ENCODE results near the gene CHEK2. TPM values are rescaled to one million over a fixed set of nuclear protein-coding genes. Genes with fewer than 3 reads are reported as not detected.
"Not testable (repeated sequence)": the region's sequence is repeated elsewhere in the genome, so short reads cannot be mapped to it uniquely, and the experiment has no call there.

The CHEK2 gene
- total RNA-seq, 2 donors from 2014 or later: 2.9 to 3.5 TPM

DNA sequence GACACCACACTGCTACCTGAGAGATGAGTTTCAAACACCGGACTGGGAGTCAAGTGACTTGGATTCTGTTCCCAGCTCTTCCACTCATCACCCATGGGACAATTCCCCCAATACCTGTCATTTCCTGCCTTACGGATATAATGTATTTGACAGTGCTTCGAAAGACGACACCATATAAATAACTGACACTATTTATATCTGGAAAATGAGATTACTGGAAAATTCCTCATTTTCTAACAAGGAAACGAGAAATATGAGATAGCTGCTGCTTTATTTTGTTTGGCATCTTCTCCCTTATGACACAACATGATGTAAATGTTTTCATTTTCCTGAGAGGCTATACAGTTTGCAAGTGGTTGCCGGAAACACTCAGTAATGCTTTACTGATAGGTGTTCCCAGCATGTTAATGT lies 8.9 kb upstream of the CHEK2 start:
- ATAC-seq: peak in 1 of 2 donors; percentile 71
- no peak for DNase-seq
- intact Hi-C loops (cut with DNase I): no loop called here

DNA sequence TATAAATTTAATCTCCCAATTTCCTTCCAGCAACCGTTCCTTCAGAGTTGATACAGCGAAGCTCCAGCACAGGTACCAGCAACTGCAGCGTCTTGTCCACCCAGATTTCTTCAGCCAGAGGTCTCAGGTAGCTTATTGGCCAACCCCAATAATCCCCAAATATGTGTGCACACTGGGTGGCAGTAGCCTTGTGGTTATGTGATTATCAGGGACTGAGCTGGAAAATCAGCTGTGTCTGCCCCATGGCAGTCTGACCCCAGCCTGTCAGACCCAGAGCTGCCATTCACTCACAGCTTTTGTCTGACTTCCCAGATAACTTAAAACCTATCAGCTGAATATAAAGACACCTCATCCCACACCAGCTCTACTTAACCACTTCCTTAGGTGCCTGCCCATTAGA lies 2.2 kb upstream of the CHEK2 start:
- intact Hi-C loops (cut with DNase I): loop anchor here in 1 of 2 donors (5.0 kb wide), 1 partner anchor 58 kb away; the partner anchor contains the start of gene XBP1
- DNase-seq (no peak), ATAC-seq (no peak)

DNA sequence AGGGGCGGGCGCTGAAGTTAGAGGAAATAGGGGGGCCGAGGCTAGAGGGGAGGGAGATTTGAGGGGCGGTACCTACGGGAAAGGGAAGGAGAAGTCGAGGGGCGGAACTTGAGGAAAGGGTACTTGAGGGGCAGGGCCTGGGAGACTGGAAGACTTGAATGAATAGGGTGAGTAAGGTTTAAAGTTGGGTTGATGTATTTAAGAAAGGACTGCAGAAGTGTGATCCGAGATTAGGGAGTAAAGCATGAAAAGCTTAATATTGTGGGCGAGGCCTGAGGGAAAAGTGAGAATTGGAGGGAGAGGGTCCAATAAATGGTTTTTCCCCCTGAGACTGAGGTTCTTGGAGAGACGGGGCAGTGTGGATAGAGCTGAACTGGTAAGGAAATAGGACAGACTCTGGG lies 942 bp upstream of the CHEK2 start:
- intact Hi-C loops (cut with DNase I): loop anchor here in 1 of 2 donors (5.0 kb wide), 1 partner anchor 60 kb away; the partner anchor contains the start of gene XBP1
- DNase-seq: no peak
- ATAC-seq: no peak

DNA sequence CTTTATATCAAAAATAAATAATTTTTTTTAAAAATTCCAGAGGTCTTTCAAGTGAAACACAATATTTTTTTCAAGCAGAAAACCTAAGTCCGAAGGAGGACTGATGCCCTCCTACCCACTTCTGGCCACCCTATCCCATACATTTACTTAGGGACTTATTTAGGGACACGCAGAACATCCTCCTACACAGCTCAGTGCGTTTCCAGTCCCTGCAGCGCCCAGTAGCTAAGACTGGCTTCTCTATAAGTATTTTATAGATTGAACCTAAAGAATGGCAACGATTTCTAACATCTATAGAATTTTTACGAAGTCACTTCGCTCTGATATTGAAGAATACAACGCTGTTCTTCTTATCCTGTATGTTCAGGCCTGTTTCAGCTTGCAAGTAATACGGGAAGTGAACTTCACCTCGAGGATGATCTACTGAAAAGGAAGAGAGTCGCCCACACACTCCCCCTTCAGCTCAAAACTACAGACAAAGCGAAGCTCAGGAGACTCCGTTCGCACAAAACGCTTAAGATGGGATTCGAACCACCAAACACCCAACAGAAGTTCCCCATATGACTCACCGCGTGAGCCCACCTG lies 328 bp downstream of the CHEK2 start:
- DNase-seq: no peak
- no peak for ATAC-seq
- intact Hi-C loops (cut with DNase I): loop anchor here in 1 of 2 donors (5.0 kb wide), 1 partner anchor 61 kb away; the partner anchor contains the start of gene XBP1

DNA sequence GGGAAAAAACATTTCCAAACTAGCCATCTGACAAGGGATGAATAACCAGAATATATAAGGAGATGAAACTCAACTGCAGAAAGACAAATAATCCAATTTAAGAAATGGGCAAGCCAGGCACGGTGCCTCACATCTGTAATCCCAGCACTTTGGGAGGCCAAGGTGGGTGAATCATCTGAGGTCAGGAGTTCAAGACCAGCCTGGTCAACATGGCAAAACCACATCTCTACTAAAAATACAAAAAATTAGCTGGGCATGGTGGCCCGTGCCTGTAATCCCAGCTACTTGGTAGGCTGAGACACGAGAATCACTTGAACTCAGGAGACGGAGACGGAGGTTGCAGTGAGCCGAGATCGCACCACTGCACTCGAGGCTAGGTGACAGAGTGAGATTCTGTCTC lies 2.7 kb downstream of the CHEK2 start:
- DNase-seq; intact Hi-C loops (cut with DNase I); ATAC-seq: not testable (repeated sequence)

DNA sequence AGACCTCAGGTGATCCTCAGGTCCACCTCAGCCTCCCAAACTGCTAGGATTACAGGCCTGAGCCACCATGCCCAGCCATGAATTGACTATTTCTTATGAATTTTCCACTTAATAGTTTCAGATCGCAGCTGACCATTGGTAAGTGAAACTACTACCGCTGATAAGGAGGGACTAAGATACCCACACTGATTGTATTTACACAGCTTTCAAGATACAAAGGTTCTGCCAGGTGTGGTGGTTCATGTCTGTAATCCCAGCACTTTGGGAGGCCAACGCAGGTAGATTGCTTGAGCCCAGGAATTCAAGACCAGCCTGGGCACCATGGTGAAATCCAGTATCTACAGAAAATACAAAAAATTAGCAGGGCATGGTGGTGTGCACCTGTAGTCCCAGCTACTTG lies 3.9 kb downstream of the CHEK2 start:
- intact Hi-C loops (cut with DNase I): no loop called here
- ATAC-seq (no peak), DNase-seq (no peak)

DNA sequence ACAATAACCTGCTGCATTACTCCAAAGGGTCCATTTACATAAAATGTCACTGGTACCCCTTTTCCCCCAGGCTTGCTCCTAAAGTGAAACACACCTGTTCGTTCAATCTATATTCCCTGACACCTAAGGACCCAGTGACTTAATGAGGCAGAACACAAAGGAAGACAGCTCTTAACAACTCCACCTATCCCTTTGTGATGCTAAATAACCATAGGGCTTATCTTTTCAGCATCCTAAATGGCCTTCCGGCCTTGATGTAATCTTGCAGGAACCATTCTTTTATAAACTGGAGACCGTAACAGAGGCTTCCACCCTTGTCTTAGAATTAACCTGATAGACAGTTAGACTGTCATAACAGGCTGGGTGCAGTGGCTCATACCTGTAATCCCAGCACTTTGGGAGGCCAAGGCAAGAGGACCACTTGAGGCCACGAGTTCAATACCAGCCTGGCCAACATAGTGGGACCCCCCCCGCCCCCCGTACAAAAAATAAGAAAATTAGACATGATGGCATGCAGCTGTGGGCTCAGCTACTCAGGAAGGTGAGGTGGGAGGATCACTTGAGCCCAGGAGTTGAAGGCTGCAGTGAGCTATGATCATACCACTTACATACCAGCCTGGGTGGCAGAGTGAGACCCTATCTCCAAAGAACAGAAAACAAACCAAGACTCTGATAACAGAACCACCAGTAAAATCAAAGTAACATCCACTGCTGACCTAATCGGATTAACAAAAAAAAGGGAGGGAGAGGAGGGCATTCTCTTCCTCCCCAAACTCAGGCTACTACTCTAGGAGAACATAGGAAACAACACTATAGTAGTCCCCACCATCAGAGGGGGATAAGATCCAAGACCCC lies 5.1 kb downstream of the CHEK2 start:
- ATAC-seq: no peak
- intact Hi-C loops (cut with DNase I): no loop called here
- no peak for DNase-seq

DNA sequence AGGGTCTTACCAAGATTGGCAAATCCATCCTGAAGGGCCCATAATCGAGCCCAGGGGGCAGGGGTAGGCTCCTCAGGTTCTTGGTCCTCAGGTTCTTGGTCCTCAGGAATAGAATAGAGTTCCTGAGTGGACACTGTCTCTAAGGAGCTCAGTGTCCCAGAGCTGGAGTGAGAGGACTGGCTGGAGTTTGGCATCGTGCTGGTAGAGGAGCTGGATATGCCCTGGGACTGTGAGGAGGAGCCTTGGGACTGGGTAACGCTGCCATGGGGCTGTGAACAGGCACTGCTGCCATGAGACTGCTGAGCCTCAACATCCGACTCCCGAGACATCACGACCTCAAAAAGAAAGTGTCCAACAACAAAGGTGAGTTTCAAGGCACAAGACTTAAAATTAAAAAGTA lies 7.2 kb downstream of the CHEK2 start:
- ATAC-seq: no peak
- no peak for DNase-seq
- intact Hi-C loops (cut with DNase I): no loop called here

DNA sequence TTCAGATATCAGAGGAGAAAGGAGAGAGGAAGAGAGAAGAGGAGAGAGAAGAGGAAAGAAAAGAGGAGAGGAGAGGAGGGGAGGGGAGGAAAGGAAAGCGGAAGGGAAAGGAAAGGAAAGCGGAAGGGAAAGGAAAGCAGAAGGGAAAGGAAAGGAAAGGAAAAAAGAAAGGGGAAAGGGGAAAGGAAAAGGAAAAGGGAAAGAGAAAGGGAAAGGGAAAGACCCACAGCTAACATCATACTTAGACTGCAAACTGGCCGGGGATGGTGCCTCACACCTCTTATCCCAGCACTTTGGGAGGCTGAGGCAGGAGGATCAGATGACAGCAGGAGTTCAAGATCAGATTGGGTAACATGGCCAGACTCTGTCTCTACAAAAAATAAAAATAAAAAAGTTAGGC lies 11.4 kb downstream of the CHEK2 start:
- DNase-seq (no peak), ATAC-seq (no peak)
- intact Hi-C loops (cut with DNase I): no loop called here

DNA sequence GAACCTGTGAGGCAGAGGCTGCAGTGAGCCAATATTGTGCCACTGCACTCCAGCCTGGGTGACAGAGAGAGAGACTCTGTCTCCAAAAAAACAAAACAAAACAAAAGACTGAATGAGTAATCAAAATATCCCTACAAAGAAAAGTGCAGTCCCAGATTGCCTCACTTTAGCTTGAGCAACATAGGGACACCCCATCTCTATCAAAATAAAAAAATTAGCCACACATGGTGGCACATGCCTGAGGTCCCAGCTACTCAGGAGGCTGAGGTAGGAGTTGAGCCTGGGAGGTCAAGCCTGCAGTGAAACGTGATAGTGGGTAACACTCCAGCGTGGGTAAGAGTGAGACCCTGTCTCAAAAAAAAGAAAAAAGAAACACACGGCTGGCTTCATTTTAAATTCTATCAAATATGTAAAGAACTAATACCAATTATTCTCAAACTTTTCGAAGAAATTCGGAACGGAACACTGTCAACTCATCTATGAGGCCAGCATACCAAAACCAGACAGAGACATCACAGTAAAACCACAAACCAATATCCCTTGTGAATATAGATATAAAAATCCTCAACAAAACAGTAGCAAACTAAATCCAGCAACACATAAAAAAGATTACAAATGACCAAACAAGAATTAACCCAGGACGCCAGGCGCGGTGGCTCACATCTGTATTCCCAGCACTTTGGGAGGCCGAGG lies 12.9 kb downstream of the CHEK2 start:
- no peak for ATAC-seq
- intact Hi-C loops (cut with DNase I): no loop called here

DNA sequence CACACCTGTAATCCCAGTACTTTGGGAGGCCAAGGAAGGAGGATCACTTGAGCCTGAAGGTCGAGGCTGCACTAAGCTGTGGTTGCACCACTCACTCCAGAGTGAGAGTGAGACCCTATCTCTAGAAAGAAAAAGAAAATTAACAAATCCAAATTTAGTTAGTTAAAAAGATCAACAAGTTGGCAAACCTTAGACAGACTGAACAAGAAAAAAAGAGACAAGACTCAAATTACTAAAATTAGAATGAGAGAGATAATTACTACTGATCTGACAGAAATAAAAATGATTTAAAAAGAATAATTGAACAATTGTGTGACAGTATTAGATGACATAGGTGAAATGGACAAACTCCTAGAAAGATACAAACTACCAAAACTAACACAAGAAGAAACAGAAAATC lies 13.6 kb downstream of the CHEK2 start:
- ATAC-seq: no peak
- no peak for DNase-seq
- intact Hi-C loops (cut with DNase I): no loop called here

More for the DNA sequence above, 12.9 kb downstream of the CHEK2 start:
- DNase-seq: no peak

DNA sequence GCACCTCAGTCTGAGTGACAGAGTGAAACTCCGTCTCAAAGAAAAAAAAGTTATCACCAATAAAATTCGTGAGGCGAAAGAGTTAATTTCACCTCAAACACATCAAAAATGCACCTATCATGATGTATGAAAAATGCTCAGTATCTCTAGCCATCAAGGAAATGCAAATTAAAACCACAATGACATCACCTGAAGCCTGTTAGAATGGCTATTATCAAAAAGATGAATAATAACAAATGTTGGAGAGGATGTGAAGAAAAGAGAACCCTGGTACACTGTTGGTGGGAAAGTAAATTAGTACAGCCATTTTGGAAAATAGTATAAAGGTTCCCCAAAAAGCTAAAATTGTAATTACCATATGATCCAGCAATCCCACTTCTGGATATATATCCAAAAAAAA lies 23.6 kb downstream of the CHEK2 start:
- no peak for DNase-seq
- intact Hi-C loops (cut with DNase I): no loop called here

DNA sequence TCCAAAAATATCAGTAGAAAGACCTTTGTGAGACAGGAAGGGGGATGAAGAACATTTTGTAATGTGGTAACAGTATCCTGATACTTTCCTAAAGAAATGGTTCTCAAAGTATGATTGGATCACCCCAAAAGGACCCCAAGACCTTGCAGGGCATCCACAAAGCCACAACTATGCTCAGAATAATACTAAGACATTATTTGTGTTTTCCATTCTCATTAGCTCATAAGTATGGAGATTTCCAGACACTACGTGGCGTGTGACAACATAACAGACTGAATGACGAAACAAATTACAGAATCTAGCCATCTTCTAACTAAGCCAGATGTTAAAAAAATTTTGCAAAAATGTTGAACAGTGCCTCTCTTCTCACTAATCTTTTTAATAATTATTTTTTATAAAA lies 24.9 kb downstream of the CHEK2 start:
- DNase-seq: no peak
- intact Hi-C loops (cut with DNase I): no loop called here
- ATAC-seq: no peak

More for the DNA sequence above, 23.6 kb downstream of the CHEK2 start:
- no peak for ATAC-seq

DNA sequence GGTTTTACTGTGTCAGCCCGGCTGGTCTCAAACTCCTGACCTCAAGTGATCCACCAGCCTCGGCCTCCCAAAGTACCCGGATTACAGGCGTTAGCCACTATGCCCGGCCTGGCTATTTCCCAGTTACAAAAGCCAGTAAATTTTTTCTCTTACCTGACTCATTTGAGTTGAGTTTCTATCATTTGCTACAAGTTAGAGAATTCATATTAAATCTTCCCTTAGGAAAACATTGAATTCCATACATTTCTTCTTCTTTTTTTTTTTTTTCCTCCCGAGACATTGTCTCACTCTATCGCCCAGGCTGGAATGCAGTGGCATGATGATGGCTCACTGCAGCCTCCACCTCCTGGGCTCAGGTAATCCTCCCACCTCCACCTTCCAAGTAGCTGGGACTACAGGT lies 26.0 kb downstream of the CHEK2 start:
- ATAC-seq (no peak), DNase-seq (no peak)
- intact Hi-C loops (cut with DNase I): no loop called here

DNA sequence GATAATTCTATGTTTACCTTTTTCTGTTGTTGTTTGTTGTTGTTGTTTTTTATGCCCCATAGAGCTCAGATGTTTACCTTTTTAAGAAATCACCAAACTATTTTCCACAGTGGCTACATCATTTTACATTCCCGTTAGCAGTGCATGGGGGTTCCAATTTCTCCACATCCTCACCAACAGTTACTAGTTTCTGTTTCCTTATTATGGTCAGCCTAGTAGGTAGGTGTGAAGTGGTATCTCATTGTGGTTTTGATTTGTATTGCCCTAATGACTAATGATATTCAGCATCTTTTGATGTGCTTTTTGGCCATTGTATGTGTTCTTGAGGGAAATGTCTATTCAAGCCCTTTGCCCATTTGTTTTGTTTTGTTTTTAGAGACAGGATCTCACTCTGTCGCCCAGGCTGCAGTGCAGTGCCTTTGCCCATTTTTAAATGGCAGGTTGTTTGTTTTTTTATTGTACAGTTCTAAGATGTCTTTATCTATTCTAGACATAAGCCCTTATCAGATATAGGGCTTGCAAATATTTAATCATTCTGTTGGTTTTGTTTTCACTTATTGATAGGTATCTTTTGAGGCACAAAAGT lies 27.5 kb downstream of the CHEK2 start:
- ATAC-seq (no peak), DNase-seq (no peak)
- intact Hi-C loops (cut with DNase I): no loop called here

DNA sequence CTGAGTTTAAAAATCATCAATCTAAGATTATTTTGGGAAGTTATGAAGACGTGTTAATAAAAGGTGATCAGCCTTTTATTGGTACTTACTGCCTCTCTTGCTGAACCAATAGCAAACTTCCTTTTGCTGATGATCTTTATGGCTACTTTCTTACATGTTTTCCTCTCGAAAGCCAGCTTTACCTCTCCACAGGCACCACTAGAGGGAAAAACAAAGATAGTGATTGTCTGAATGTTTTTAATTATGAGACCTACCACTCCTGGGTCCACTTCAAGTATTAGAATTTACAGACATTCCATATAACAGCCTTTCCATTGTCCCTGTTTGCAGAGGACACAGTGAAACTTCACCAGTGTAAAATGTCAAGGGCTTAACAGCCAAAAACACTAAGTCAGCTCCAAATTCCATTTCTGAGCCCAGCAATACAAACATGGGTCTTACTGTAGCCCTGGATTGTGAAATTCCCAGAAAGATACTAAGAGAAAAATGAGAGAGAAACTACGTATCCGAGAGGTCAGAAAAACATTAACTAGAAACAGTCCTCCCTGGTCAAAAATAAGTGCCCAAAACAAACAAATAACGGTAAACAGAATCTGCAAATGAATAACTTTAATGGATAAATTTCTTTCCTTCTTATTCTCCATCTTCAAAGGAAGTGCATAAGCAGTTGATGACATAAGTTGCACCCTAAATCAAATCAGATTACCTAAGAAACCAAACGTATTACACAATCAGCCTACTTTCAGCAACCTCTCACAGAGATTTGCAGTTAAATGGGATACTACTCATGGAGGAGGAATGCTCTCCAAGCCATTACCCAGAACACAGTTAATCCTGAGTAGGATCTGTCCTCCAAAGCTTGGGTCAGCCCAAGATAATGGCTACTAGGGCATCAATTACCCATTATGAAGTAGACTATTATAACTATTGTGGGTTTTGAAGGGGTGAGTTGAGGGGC lies 29.5 kb downstream of the CHEK2 start:
- intact Hi-C loops (cut with DNase I): no loop called here
- ATAC-seq (peak; percentile 84 to 92), DNase-seq (no peak)

DNA sequence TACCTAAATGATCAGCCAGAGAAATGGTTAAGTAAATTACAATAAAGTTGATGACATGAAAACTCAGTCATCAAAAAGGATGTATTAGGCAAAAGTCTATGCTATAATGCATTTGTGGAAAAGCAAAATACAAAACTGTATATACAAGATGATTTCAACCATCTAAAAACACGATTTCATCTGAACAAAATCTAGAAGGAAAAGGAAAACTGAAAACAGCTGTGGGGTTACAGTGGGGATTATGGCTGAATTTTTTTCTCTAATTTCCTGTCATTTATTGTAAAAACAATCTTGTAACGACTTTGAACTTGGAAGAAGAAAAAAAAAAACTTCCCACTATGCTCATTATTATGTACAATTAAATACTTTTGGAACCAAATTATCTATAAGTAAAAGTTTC lies 30.3 kb downstream of the CHEK2 start:
- ATAC-seq (no peak), DNase-seq (no peak)
- intact Hi-C loops (cut with DNase I): no loop called here

DNA sequence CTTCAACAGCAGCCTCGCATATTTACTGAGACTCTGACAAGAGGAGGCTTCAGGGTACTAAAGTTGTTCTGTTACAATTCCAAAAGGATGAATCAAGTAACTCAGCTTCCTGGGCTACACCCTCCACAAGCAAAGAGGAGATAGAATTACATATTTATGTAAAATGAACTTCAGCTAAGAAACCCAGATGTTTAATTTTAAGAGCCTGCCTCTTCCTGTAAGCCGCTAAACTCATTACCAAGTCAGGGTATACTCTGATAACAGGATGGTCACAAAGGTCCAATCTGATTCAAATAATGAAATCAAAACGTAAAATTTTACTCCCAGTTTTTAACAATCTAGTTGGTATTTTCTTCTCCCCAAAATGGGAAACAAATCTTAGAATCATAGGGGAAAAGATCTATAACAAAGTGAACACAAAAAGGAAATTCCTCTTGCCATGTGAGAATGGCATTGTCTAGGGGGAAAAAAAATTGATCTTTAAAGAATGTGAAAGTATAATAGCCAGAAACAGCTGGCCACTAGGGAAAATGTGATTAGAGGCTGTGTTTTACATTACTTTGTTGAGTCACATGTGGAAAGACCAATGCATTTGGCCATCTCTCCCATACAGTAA lies 30.9 kb downstream of the CHEK2 start:
- ATAC-seq: peak; percentile 27 to 79
- intact Hi-C loops (cut with DNase I): no loop called here
- no peak for DNase-seq
